ENCODE results near the gene GCH1.
A peak's percentile ranks its signal among the peaks of the same experiment; 100 is the strongest.

The GCH1 gene

DNA sequence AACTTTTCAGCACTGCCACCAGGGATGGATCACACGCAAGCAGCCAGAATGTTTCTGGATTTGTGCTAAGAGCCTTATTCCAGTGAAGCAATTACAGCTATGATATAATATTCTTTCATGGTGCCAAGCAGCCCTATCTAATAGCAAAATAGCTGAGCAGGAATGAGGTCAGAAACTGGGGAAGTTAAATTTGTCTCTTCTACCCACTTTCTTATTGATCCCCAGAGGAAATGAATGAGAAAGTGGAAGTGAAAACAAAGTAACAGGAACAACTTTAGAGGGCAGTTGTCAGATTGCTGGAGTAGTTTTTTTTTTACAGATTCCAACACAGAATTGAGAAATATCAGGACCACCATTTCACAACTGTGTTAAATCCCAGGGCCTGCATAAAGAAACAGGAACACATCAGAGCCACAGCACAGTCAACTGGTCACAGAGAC is 44.8 kb downstream of the GCH1 start:
- H3K27ac ChIP-seq (ENCODE audit: low read length): no peak overlapping the region
- H2AFZ ChIP-seq (ENCODE audit: low read length): no peak overlapping the region
- no peaks in the 10 kb centered on the region for H3K9me3 ChIP-seq (replicated peaks; ENCODE audit: insufficient read depth, low read length)
- H3K9ac ChIP-seq (ENCODE audit: low read length): no peak overlapping the region
- H3K4me3 ChIP-seq (ENCODE audit: low read length): no peak overlapping the region
- H3K4me1 ChIP-seq (ENCODE audit: low read length): 0 out of 2 replicates have a peak, but pooled peaks cover 4% of the 10 kb centered on the region
- no peaks in the 10 kb centered on the region for H3F3A ChIP-seq (ENCODE audit: insufficient read depth, low read length)
- no peaks in the 10 kb centered on the region for H3K27me3 ChIP-seq (replicated peaks; ENCODE audit: insufficient read depth, low read length)
- H3K79me2 ChIP-seq (ENCODE audit: low read length): no peaks in the 10 kb centered on the region
- TF ChIP-seq EZH2 (optimal IDR thresholded peaks at IDR 0.05; ENCODE audit: low read depth, low read length) (no peak), EZH2phosphoT487 (IDR thresholded peaks at IDR 0.05; ENCODE audit: low read length) (no peak)
- TF ChIP-seq, protein P1, sequence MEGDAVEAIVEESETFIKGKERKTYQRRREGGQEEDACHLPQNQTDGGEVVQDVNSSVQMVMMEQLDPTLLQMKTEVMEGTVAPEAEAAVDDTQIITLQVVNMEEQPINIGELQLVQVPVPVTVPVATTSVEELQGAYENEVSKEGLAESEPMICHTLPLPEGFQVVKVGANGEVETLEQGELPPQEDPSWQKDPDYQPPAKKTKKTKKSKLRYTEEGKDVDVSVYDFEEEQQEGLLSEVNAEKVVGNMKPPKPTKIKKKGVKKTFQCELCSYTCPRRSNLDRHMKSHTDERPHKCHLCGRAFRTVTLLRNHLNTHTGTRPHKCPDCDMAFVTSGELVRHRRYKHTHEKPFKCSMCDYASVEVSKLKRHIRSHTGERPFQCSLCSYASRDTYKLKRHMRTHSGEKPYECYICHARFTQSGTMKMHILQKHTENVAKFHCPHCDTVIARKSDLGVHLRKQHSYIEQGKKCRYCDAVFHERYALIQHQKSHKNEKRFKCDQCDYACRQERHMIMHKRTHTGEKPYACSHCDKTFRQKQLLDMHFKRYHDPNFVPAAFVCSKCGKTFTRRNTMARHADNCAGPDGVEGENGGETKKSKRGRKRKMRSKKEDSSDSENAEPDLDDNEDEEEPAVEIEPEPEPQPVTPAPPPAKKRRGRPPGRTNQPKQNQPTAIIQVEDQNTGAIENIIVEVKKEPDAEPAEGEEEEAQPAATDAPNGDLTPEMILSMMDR (IDR thresholded peaks at IDR 0.05; ENCODE audit: low read length): no peak
- no peak for DNase-seq
- no peaks in the 10 kb centered on the region for H3K9me2 ChIP-seq (replicated peaks; ENCODE audit: insufficient read depth, low read length)
- H3K36me3 ChIP-seq (replicated peaks; ENCODE audit: insufficient read depth, low read length): no peaks in the 10 kb centered on the region
- peak overlapping the region; percentile 15; the same call in 1 of the 2 replicates for H3K4me2 ChIP-seq (ENCODE audit: low read depth, low read length)
- no peaks in the 10 kb centered on the region for H4K20me1 ChIP-seq (ENCODE audit: insufficient read depth, low read length)

DNA sequence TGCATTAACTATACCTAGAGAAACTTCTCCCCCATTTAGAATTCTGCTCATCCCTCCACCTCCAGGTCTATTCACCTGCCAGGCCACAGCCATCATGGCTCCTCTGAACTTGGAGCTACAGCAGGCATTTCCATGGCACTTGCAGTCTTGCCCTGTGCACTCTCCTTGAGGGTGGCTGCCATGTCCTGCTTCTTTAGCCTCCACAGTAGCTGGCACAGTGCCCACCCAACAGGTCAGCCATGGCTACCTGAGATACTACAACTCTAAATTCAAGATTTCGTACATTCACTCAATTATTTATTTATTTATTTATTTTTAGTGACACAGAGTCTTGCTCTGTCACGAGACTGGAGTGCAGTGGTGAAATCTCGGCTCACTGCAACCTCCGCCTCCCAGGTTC is 46.5 kb downstream of the GCH1 start:
- no peaks in the 10 kb centered on the region for H3K9me3 ChIP-seq (replicated peaks; ENCODE audit: insufficient read depth, low read length)
- H3K9ac ChIP-seq (ENCODE audit: low read length): no peak overlapping the region
- H3F3A ChIP-seq (ENCODE audit: insufficient read depth, low read length): no peaks in the 10 kb centered on the region
- H2AFZ ChIP-seq (ENCODE audit: low read length): no peak overlapping the region
- H3K27me3 ChIP-seq (replicated peaks; ENCODE audit: insufficient read depth, low read length): no peaks in the 10 kb centered on the region
- H3K79me2 ChIP-seq (ENCODE audit: low read length): no peaks in the 10 kb centered on the region
- no peak for DNase-seq
- no peaks in the 10 kb centered on the region for H4K20me1 ChIP-seq (ENCODE audit: insufficient read depth, low read length)
- TF ChIP-seq, protein P1 (IDR thresholded peaks at IDR 0.05; ENCODE audit: low read length): no peak
- TF ChIP-seq EZH2phosphoT487 (IDR thresholded peaks at IDR 0.05; ENCODE audit: low read length): no peak
- TF ChIP-seq EZH2 (optimal IDR thresholded peaks at IDR 0.05; ENCODE audit: low read depth, low read length): no peak
- H3K36me3 ChIP-seq (replicated peaks; ENCODE audit: insufficient read depth, low read length): no peaks in the 10 kb centered on the region
- no peaks in the 10 kb centered on the region for H3K9me2 ChIP-seq (replicated peaks; ENCODE audit: insufficient read depth, low read length)
- 0 out of 2 replicates have a peak, but pooled peaks cover 4% of the 10 kb centered on the region for H3K4me1 ChIP-seq (ENCODE audit: low read length)
- no peak overlapping the region for H3K27ac ChIP-seq (ENCODE audit: low read length)
- H3K4me2 ChIP-seq (ENCODE audit: low read depth, low read length): no peak overlapping the region
- no peak overlapping the region for H3K4me3 ChIP-seq (ENCODE audit: low read length)

DNA sequence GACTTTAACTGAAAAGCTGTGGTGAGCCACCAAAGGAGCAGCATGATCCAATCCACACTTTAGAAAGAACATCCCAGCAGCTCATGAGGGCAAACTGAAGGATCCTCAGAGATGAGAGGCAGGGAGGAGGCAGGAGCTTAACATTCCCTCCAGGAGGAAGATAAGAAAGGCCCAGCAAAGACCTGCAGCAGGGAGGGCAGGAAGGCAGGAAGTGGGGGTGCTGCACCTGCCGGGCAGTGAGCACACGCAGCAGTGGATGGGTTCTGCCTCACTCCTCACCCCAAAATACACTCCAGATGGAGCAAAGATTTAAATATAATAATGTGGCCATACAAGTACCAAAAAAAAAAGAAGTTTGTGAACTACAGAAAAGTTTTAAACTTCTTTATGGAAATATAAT is 48.4 kb downstream of the GCH1 start:
- H3F3A ChIP-seq (ENCODE audit: insufficient read depth, low read length): no peaks in the 10 kb centered on the region
- no peak overlapping the region for H3K27ac ChIP-seq (ENCODE audit: low read length)

More for the DNA sequence above, 48.4 kb downstream of the GCH1 start:
- no peaks in the 10 kb centered on the region for H3K9me2 ChIP-seq (replicated peaks; ENCODE audit: insufficient read depth, low read length)
- H3K36me3 ChIP-seq (replicated peaks; ENCODE audit: insufficient read depth, low read length): no peaks in the 10 kb centered on the region
- H3K4me2 ChIP-seq (ENCODE audit: low read depth, low read length): no peak overlapping the region
- H4K20me1 ChIP-seq (ENCODE audit: insufficient read depth, low read length): no peaks in the 10 kb centered on the region
- H3K27me3 ChIP-seq (replicated peaks; ENCODE audit: insufficient read depth, low read length): no peaks in the 10 kb centered on the region
- DNase-seq: no peak
- TF ChIP-seq EZH2 (optimal IDR thresholded peaks at IDR 0.05; ENCODE audit: low read depth, low read length): no peak
- TF ChIP-seq EZH2phosphoT487 (IDR thresholded peaks at IDR 0.05; ENCODE audit: low read length): no peak
- TF ChIP-seq, protein P1 (IDR thresholded peaks at IDR 0.05; ENCODE audit: low read length): no peak
- H3K4me3 ChIP-seq (ENCODE audit: low read length): no peak overlapping the region
- H3K9ac ChIP-seq (ENCODE audit: low read length): no peak overlapping the region
- no peaks in the 10 kb centered on the region for H3K79me2 ChIP-seq (ENCODE audit: low read length)
- H3K9me3 ChIP-seq (replicated peaks; ENCODE audit: insufficient read depth, low read length): no peaks in the 10 kb centered on the region
- no peak overlapping the region for H2AFZ ChIP-seq (ENCODE audit: low read length)
- 0 out of 2 replicates have a peak, but pooled peaks cover 4% of the 10 kb centered on the region for H3K4me1 ChIP-seq (ENCODE audit: low read length)

Measured in MM.1S (cell line).